OCI-LY3 (cell line): ENCODE measurements around the gene VSIG10L.

Source experiments
- H2AFZ ChIP-seq: fragments of 200-600, 300-600 bp; shearing (Covaris generic); 2 replicates; pipeline ENCODE4 v1.6.0; 2014; ENCODE audit warnings: antibody characterized with exemption, low read depth, low read length
- H3K27ac ChIP-seq: fragments of 200-600, 300-600 bp; sonication (generic); 2 replicates; pipeline ENCODE4 v1.5.1; 2014; ENCODE audit warnings: mild to moderate bottlenecking, low read length, moderate library complexity, mixed read lengths
- H3K27me3 ChIP-seq: fragments of 200-600, 300-600 bp; sonication (generic); 2 replicates; pipeline ENCODE4 v1.6.1; 2014; ENCODE audit warnings: low read depth, low read length, mixed read lengths
- H3K36me3 ChIP-seq: fragments of 200-600, 300-600 bp; sonication (generic); replicated peaks from 2 replicates; pipeline ENCODE3; 2014; ENCODE audit warnings: low read depth, low read length, mixed read lengths
- H3K4me1 ChIP-seq: fragments of 300-600, 200-600 bp; sonication (generic); 2 replicates; pipeline ENCODE4 v1.6.1; 2014; ENCODE audit warnings: low read length, mixed read lengths
- H3K4me2 ChIP-seq: fragments of 200-600, 300-600 bp; sonication (generic); 2 replicates; pipeline ENCODE4 v1.6.1; 2014; ENCODE audit warnings: low read length, mixed read lengths
- H3K4me3 ChIP-seq: fragments of 300-600, 200-600 bp; sonication (generic); 2 replicates; pipeline ENCODE4 v1.5.1; 2014; ENCODE audit warnings: antibody characterized with exemption, mild to moderate bottlenecking, low read length, moderate library complexity
- H3K79me2 ChIP-seq: fragments of 300-600, 200-600 bp; shearing (Covaris generic); 2 replicates; pipeline ENCODE4 v1.6.1; 2014; ENCODE audit warnings: mild to moderate bottlenecking, low read length, mixed read lengths
- H3K9ac ChIP-seq: fragments of 300-600, 200-600 bp; shearing (Covaris generic); 2 replicates; pipeline ENCODE4 v1.6.0; 2014; ENCODE audit warnings: mild to moderate bottlenecking, low read length, moderate library complexity
- H3K9me3 ChIP-seq: fragments of 200-600, 300-600 bp; shearing (Covaris generic); 2 replicates; pipeline ENCODE4 v1.6.1; 2014; ENCODE audit warnings: low read length, mixed read lengths; ENCODE audit not compliant: insufficient read depth
- H4K20me1 ChIP-seq: fragments of 200-600, 300-600 bp; sonication (generic); 2 replicates; pipeline ENCODE4 v1.6.1; 2016; ENCODE audit warnings: low read length, mixed read lengths; ENCODE audit not compliant: insufficient read depth
- CTCF ChIP-seq: fragments of 200-600, 300-600 bp; sonication (generic); IDR thresholded peaks from 2 replicates; pipeline ENCODE4 v1.5.1; 2014; ENCODE audit warnings: antibody characterized with exemption, low read length, low read depth
- EZH2phosphoT487 ChIP-seq: fragments of 200-600 bp; shearing (Covaris generic); IDR thresholded peaks from 2 replicates; pipeline ENCODE4 v1.6.1; 2018; ENCODE audit warnings: antibody characterized with exemption, mixed run types, low read depth

The VSIG10L gene

GRCh38 chr19:51325161-51325976 lies 16.6 kb downstream of the VSIG10L start:
- TF ChIP-seq EZH2phosphoT487 = no peak
- no peak for TF ChIP-seq CTCF
- no peak overlapping the region for H3K27ac ChIP-seq

GRCh38 chr19:51324167-51324481 lies 17.8 kb downstream of the VSIG10L start:
- TF ChIP-seq CTCF = no peak
- no peak for TF ChIP-seq EZH2phosphoT487
- no peak overlapping the region for H3K9ac ChIP-seq
- no peak overlapping the region for H2AFZ ChIP-seq
- no peak overlapping the region for H3K4me3 ChIP-seq
- H3K36me3 ChIP-seq = no peaks in the 10 kb centered on the region
- H3K9me3 ChIP-seq = no peaks in the 10 kb centered on the region
- no peaks in the 10 kb centered on the region for H3K4me1 ChIP-seq
- H3K79me2 ChIP-seq = no peaks in the 10 kb centered on the region
- 0 out of 2 replicates have a peak, but pooled peaks cover 5% of the 10 kb centered on the region for H3K27me3 ChIP-seq
- no peaks in the 10 kb centered on the region for H4K20me1 ChIP-seq
- no peak overlapping the region for H3K27ac ChIP-seq
- no peak overlapping the region for H3K4me2 ChIP-seq

More at GRCh38 chr19:51325161-51325976, 16.6 kb downstream of the VSIG10L start:
- H3K79me2 ChIP-seq = no peaks in the 10 kb centered on the region
- H3K9ac ChIP-seq = no peak overlapping the region
- no peaks in the 10 kb centered on the region for H3K36me3 ChIP-seq
- no peaks in the 10 kb centered on the region for H3K9me3 ChIP-seq
- H2AFZ ChIP-seq = no peak overlapping the region
- H3K27me3 ChIP-seq = 0 out of 2 replicates have a peak, but pooled peaks cover 5% of the 10 kb centered on the region
- no peaks in the 10 kb centered on the region for H3K4me1 ChIP-seq
- no peak overlapping the region for H3K4me3 ChIP-seq
- no peak overlapping the region for H3K4me2 ChIP-seq
- no peaks in the 10 kb centered on the region for H4K20me1 ChIP-seq

GRCh38 chr19:51323481-51324166 lies 18.3 kb downstream of the VSIG10L start:
- no peaks in the 10 kb centered on the region for H3K9me3 ChIP-seq
- H3K4me1 ChIP-seq = no peaks in the 10 kb centered on the region
- H3K27me3 ChIP-seq = 0 out of 2 replicates have a peak, but pooled peaks cover 5% of the 10 kb centered on the region
- no peak overlapping the region for H3K4me2 ChIP-seq
- TF ChIP-seq CTCF (no peak), EZH2phosphoT487 (no peak)
- no peak overlapping the region for H3K27ac ChIP-seq
- no peak overlapping the region for H3K4me3 ChIP-seq
- H2AFZ ChIP-seq = no peak overlapping the region
- no peaks in the 10 kb centered on the region for H3K36me3 ChIP-seq
- no peaks in the 10 kb centered on the region for H3K79me2 ChIP-seq
- no peaks in the 10 kb centered on the region for H4K20me1 ChIP-seq
- no peak overlapping the region for H3K9ac ChIP-seq

GRCh38 chr19:51321799-51322198 lies 20.1 kb downstream of the VSIG10L start:
- Histone ChIP-seq H3K79me2 (no peaks in the 10 kb centered on the region), H2AFZ (no peak overlapping the region)
- TF ChIP-seq CTCF (no peak), EZH2phosphoT487 (no peak)

More at GRCh38 chr19:51321799-51322198, 20.1 kb downstream of the VSIG10L start:
- H3K4me1 ChIP-seq = no peaks in the 10 kb centered on the region
- no peaks in the 10 kb centered on the region for H3K9me3 ChIP-seq
- no peak overlapping the region for H3K4me2 ChIP-seq
- no peak overlapping the region for H3K4me3 ChIP-seq
- H3K36me3 ChIP-seq = no peaks in the 10 kb centered on the region
- no peak overlapping the region for H3K9ac ChIP-seq
- peaks cover 5% of the 10 kb centered on the region; the same call in 1 of the 2 replicates for H3K27me3 ChIP-seq
- no peak overlapping the region for H3K27ac ChIP-seq
- H4K20me1 ChIP-seq = no peaks in the 10 kb centered on the region
